ENCODE data around the gene TIGD6. TPM values are rescaled to one million over a fixed set of nuclear protein-coding genes. Genes with fewer than 3 reads are reported as not detected.

TIGD6 gene
- total and polyA plus RNA-seq, 10 of the 15 experiments (the other 5 are each of a cell fraction or from before 2014, with no cell fraction given), result 0.84 to 4.1 (median 2.7) TPM

- DNase-seq (ENCODE audit: low read depth, low spot score) (no peak), FAIRE-seq (no peak), ATAC-seq (no peak)
- SMC1A ChIA-PET (ENCODE audit: uncharacterized antibody, unreplicated experiment), result no interaction called here
- RAD21 ChIA-PET (ENCODE audit: unreplicated experiment), result no interaction called here
- TF ChIP-seq ZNF687 (IDR thresholded peaks at IDR 0.05) (no peak), BRCA1 (IDR thresholded peaks at IDR 0.05; ENCODE audit: low read depth, low read length) (no peak), SMAD1 (IDR thresholded peaks at IDR 0.05; ENCODE audit: low read depth, partially characterized antibody) (no peak), EED (IDR thresholded peaks at IDR 0.05; ENCODE audit: low read depth) (no peak), SREBF1 (IDR thresholded peaks at IDR 0.05; ENCODE audit: low read length) (no peak), ZBED1 (IDR thresholded peaks at IDR 0.05; ENCODE audit: borderline replicate concordance) (no peak), TCF3 (IDR thresholded peaks at IDR 0.05; ENCODE audit: borderline replicate concordance, insufficient read depth, low read depth, low read length) (no peak), ZBTB4 (CRISPR knock-in tag; IDR thresholded peaks at IDR 0.05) (no peak), MEF2B (IDR thresholded peaks at IDR 0.05; ENCODE audit: partially characterized antibody, poor library complexity, severe bottlenecking) (no peak), CREM (IDR thresholded peaks at IDR 0.05; ENCODE audit: low read depth) (no peak), EP300 (IDR thresholded peaks at IDR 0.05; ENCODE audit: borderline replicate concordance in 1 of 2, control insufficient read depth in 1 of 2, low read depth in 2 of 2, low read length in 2 of 2) (no peak), HDAC2 (IDR thresholded peaks at IDR 0.05) (no peak)
- Histone ChIP-seq H3K36me3 (ENCODE audit: control insufficient read depth in 2 of 2, insufficient read depth in 2 of 2, low read length in 1 of 2) (no peaks in the 10 kb centered on the region), H2AFZ (ENCODE audit: control insufficient read depth, low read depth, low read length) (no peak overlapping the region), H3K4me3 (no peak overlapping the region), H3K9me3 (replicated peaks; ENCODE audit: control insufficient read depth, insufficient read depth, low read length) (no peaks in the 10 kb centered on the region), H3K4me1 (ENCODE audit: control insufficient read depth, insufficient read depth, low read length) (no peaks in the 10 kb centered on the region), H3K27me3 (replicated peaks in 1 of 2; ENCODE audit: control insufficient read depth in 2 of 2, insufficient read depth in 2 of 2, low read length in 1 of 2) (no peaks in the 10 kb centered on the region; a peak in 2 of 4 replicates), H3K79me2 (ENCODE audit: control insufficient read depth, insufficient read depth, low read length) (no peaks in the 10 kb centered on the region), H4K20me1 (ENCODE audit: control insufficient read depth, insufficient read depth) (no peaks in the 10 kb centered on the region), H3K27ac (ENCODE audit: control insufficient read depth, insufficient read depth) (no peak overlapping the region), H3K9ac (ENCODE audit: control insufficient read depth, insufficient read depth, low read length) (no peak overlapping the region), H3K4me2 (ENCODE audit: control insufficient read depth, insufficient read depth) (no peak overlapping the region)
- 63% methylated on average over 3 of the region's 3 CpGs for WGBS (ENCODE audit: insufficient coverage, insufficient replicate concordance, low lambda C conversion rate, missing lambda C conversion rate)
- no TSS peak for BruUV-seq (replicated peaks)
- in situ Hi-C loops (cut with MboI) (no loop called here), intact Hi-C loops (cut with micrococcal nuclease; ENCODE audit: unreplicated experiment) (no loop called here)
- CTCF ChIA-PET, result interaction anchor here (0.7 kb wide), 1 partner anchor 24 kb away, joined by 3 read pairs; no protein-coding TSS in a partner anchor
- POLR2A ChIA-PET, result no interaction called here
These were observed 54.3 kb downstream of the TIGD6 start for GRCh38 chr5:149946118-149946517.

All from GM12878 (cell line).